SH-SY5Y (cell line): ENCODE results near the gene KBTBD4.

Source experiments
- GATA2 ChIP-seq: IDR thresholded peaks from 2 replicates; pipeline ENCODE4 v1.6.1; 2011; ENCODE audit warnings: mild to moderate bottlenecking, low read depth, low read length
- GATA3 ChIP-seq: IDR thresholded peaks from 2 replicates; pipeline ENCODE4 v1.6.1; 2011; ENCODE audit warnings: low read depth, mild to moderate bottlenecking, low read length, moderate library complexity

GRCh38 chr11:47539681-47540039 is 39.1 kb downstream of the KBTBD4 start:
- TF ChIP-seq GATA2 (no peak), GATA3 (no peak)
